ENCODE data around the gene HYCC1.
"Not testable (repeated sequence)": the region's sequence is repeated elsewhere in the genome, so short reads cannot be mapped to it uniquely, and the experiment has no call there.

The HYCC1 gene

DNA sequence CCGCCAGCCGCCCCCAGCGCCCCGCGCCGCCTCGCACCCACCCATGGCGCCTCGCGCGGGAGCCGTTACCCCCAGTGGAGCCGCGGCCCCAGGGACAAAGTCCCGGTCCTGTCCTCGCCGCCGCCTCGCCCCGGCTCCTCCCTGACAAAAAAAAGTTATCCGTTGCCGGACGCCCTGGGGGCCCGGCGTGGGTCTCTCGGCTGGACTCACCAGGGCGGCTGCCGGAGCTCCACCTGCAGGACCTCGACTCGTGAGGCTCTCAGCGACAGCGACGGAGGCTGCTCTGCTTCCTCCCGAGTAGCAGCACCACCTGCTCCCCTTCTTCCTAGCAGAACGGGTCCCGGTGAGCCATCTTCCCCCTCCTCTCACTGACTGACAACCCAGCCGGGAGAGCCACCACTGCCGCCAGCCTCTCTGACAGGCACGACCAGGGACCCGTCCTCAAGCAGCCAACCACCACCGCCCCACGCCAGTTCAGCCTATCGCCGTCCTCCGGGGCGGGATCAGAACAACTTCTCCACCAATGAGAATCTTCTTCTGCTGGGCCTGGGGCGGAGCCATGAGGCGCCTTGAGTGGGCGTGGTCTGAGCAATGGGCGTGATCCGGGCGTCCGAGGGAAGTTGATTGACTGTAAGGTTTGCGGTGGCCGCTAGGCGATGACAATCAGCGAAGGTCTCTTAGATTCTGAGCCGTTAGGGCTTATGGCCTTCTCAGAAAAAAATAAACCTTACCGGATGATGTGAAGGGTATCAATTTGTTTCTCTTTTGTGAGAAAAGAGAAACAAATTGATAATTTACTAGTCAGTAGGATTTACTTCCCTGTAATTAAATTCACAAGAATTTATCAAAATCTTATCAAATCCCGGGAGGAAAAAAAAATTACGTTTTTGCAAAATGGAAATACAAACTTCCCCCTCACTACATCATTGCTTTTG, at the start of gene HYCC1:
TSS of gene HYCC1 (minus strand) at position 416 of the 935 bp plus-strand sequence. CDS start 23,019 bp downstream, outside the sequence.
- DNase-seq = peak; percentile 100

- no peak for DNase-seq
Observed at GRCh38 chr7:23062452-23062851, 48.5 kb upstream of the HYCC1 start.

DNA sequence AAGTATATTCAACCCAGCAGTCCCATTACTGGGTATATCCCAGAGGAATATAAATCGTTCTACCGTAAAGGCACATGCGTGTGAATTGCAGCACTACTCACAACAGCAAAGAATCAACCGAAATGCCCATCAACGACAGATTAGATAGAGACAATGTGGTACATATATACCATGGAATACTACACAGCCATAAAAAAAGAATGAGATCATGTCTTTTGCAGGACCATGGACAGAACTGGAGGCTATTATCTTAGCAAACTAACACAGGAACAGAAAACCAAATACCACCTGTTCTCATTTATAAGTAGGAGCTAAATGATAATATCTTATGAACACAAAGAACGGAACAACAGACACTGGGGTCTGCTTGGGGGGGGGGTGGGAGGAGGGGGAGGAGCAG, 47.4 kb upstream of the HYCC1 start:
- DNase-seq = no peak

- DNase-seq = no peak
Observed at GRCh38 chr7:23058408-23059096, 44.6 kb upstream of the HYCC1 start.

- peak; percentile 73 for DNase-seq
Observed at GRCh38 chr7:23055582-23056178, 41.8 kb upstream of the HYCC1 start.

- not testable (repeated sequence) for DNase-seq
Observed at GRCh38 chr7:23051124-23051485, 37.2 kb upstream of the HYCC1 start.

GRCh38 chr7:23046336-23046735, 32.4 kb upstream of the HYCC1 start:
- not testable (repeated sequence) for DNase-seq

GRCh38 chr7:23045086-23045485, 31.2 kb upstream of the HYCC1 start:
- not testable (repeated sequence) for DNase-seq

- DNase-seq = no peak
Observed at GRCh38 chr7:23044581-23044980, 30.7 kb upstream of the HYCC1 start.

GRCh38 chr7:23043441-23043840, 29.5 kb upstream of the HYCC1 start:
- DNase-seq = no peak

DNA sequence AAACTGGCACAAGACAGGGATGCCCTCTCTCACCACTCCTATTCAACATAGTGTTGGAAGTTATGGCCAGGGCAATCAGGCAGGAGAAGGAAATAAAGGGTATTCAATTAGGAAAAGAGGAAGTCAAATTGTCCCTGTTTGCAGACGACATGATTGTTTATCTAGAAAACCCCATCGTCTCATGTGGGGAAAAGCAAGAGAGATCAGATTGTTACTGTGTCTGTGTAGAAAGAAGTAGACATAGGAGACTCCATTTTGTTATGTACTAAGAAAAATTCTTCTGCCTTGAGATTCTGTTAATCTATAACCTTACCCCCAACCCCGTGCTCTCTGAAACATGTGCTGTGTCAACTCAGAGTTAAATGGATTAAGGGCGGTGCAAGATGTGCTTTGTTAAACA, 25.7 kb upstream of the HYCC1 start:
- DNase-seq = not testable (repeated sequence)

GRCh38 chr7:23035542-23036371, 21.8 kb upstream of the HYCC1 start:
- DNase-seq = not testable (repeated sequence)

DNA sequence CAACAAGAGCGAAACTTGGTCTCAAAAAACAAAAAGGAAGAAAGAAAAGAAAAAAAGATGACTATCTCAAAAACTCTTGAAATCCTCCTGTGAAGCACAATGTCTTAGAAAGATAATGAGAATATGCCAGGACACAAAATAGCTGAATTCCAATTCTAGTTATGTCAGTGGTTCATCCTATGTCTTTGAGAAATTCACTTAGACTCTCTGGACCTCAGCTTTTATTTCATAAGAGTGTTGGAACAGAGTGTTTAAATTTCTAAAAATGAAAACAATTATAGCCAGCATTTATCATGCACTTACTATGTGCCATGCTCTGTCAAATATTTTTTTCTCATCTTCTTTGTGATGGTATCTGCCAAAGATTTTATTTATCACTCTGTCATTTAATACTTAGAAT, 13.3 kb upstream of the HYCC1 start:
- no peak for DNase-seq

- DNase-seq = no peak
Observed at GRCh38 chr7:23026164-23026563, 12.2 kb upstream of the HYCC1 start.

GRCh38 chr7:23024454-23024853, 10.5 kb upstream of the HYCC1 start:
- no peak for DNase-seq

GRCh38 chr7:23022851-23023250, 8.9 kb upstream of the HYCC1 start:
- no peak for DNase-seq

DNA sequence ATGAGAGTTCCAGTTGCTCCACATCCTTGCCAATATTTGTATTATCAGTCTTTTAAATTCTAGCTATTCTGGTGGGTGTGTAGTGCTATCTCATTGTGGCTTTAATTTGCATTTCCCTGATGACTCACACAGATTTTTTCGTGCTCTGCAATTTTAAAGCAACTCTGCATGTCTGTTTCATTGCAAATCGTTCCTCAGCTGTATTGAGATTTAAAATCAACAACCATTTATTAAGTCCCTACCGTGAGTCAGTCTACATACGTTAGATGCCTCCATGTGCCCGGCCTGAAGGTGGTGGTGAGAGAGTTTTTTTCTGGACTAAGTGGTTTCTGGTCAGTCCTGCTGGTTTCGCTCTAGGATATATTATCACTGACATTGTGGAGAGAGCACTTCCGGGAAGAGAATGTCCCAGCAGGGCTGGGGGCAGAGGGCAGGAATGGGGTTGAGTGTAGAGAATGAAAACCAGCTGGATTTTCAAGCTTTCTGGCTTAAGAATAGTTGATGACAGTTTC, 8.4 kb upstream of the HYCC1 start:
- no peak for DNase-seq

- no peak for DNase-seq
Observed at GRCh38 chr7:23021596-23021995, 7.7 kb upstream of the HYCC1 start.

GRCh38 chr7:23020742-23021401, 6.9 kb upstream of the HYCC1 start:
- DNase-seq = no peak

DNA sequence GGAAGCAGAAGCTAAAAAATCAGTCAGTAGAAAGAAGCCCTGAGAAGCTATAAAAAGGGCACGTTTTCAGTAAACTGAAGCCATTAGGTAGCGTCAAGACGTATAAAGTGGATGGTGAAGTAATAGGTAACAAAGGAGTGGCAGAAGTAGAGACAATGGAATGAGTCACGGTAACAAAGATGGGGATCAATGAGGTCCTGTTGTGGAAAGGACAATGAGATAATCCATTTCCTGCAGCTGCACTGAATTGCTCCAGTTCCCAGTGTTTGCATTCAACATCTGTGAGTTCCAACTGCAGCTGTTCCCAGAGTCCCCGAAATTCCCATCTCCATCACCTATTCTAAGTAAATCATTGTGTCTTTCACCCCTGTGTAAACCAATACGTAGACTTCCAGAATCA, 4.8 kb upstream of the HYCC1 start:
- no peak for DNase-seq

GRCh38 chr7:23017309-23017708, 3.4 kb upstream of the HYCC1 start:
- DNase-seq = no peak

All from activated effector memory CD4-positive, alpha-beta T cell treated with anti-CD3 and anti-CD28 coated beads, Interleukin-2, amount 50 U/mL, for 16 hours (primary cell).